ENCODE measurements around the gene DUS4L.
"Not testable (repeated sequence)": the region's sequence is repeated elsewhere in the genome, so short reads cannot be mapped to it uniquely, and the experiment has no call there.

Gene DUS4L

GRCh38 chr7:107563775-107564552 lies at the start of gene DUS4L, which contains the start of gene COG5:
Gene DUS4L (plus strand): TSS chr7:107563971. CDS start chr7:107567071, 3,100 bp downstream.
Gene COG5 (minus strand): TSS chr7:107563920. CDS start chr7:107563896, 24 bp downstream.
- peak within 1 kb of the TSS; percentile 69 for H3K4me3 ChIP-seq (ENCODE audit: low read depth, low read length)
- no peak for TF ChIP-seq CTCF (IDR thresholded peaks at IDR 0.05; ENCODE audit: low read depth, low read length, missing control alignments)
- DNase-seq (ENCODE audit: low read depth): peak; percentile 53
- in situ Hi-C loops (cut with HindIII; ENCODE audit: low sequenced_read_pairs): loop anchor here (10.0 kb wide), 1 partner anchor 89 kb away; the partner anchor contains the start of gene GPR22

- no peak for DNase-seq (ENCODE audit: low read depth)
- no peak for TF ChIP-seq CTCF (IDR thresholded peaks at IDR 0.05; ENCODE audit: low read depth, low read length, missing control alignments)
- in situ Hi-C loops (cut with HindIII; ENCODE audit: low sequenced_read_pairs): no loop called here
- H3K4me3 ChIP-seq (ENCODE audit: low read depth, low read length): no peak overlapping the region
Measured at GRCh38 chr7:107526672-107527071, 37.1 kb upstream of the DUS4L start.

- H3K4me3 ChIP-seq (ENCODE audit: low read depth, low read length): no peak overlapping the region
- in situ Hi-C loops (cut with HindIII; ENCODE audit: low sequenced_read_pairs): no loop called here
- DNase-seq (ENCODE audit: low read depth): no peak
- TF ChIP-seq CTCF (IDR thresholded peaks at IDR 0.05; ENCODE audit: low read depth, low read length, missing control alignments): no peak
Measured at GRCh38 chr7:107527196-107527595, 36.6 kb upstream of the DUS4L start.

GRCh38 chr7:107528461-107528860 lies 35.3 kb upstream of the DUS4L start:
- no peak for TF ChIP-seq CTCF (IDR thresholded peaks at IDR 0.05; ENCODE audit: low read depth, low read length, missing control alignments)
- H3K4me3 ChIP-seq (ENCODE audit: low read depth, low read length): no peak overlapping the region
- in situ Hi-C loops (cut with HindIII; ENCODE audit: low sequenced_read_pairs): no loop called here
- DNase-seq (ENCODE audit: low read depth): peak; percentile 23

- in situ Hi-C loops (cut with HindIII; ENCODE audit: low sequenced_read_pairs): no loop called here
- TF ChIP-seq CTCF (IDR thresholded peaks at IDR 0.05; ENCODE audit: low read depth, low read length, missing control alignments): no peak
- no peak overlapping the region for H3K4me3 ChIP-seq (ENCODE audit: low read depth, low read length)
- DNase-seq (ENCODE audit: low read depth): no peak
Measured at GRCh38 chr7:107530751-107531150, 33.0 kb upstream of the DUS4L start.

GRCh38 chr7:107534139-107534538 lies 29.6 kb upstream of the DUS4L start:
- in situ Hi-C loops (cut with HindIII; ENCODE audit: low sequenced_read_pairs): no loop called here
- no peak for DNase-seq (ENCODE audit: low read depth)
- TF ChIP-seq CTCF (IDR thresholded peaks at IDR 0.05; ENCODE audit: low read depth, low read length, missing control alignments): no peak
- H3K4me3 ChIP-seq (ENCODE audit: low read depth, low read length): no peak overlapping the region

- in situ Hi-C loops (cut with HindIII; ENCODE audit: low sequenced_read_pairs); DNase-seq (ENCODE audit: low read depth); H3K4me3 ChIP-seq (ENCODE audit: low read depth, low read length): not testable (repeated sequence)
Measured at GRCh38 chr7:107537228-107537627, 26.5 kb upstream of the DUS4L start.

All from astrocyte of the cerebellum (primary cell).